Naive thymus-derived CD4-positive, alpha-beta T cell (primary cell): Measurements from ENCODE around the gene CACUL1. TPM values are rescaled to one million over a fixed set of nuclear protein-coding genes. Genes with fewer than 3 reads are reported as not detected.

Source experiments
- ATAC-seq: fragments of 150-1000 bp; cut with Tn5 transposase; 2 replicates; pipeline ENCODE4 v1.10.0; 2021; ENCODE audit warnings: mild to moderate bottlenecking, moderate library complexity
- CTCF ChIA-PET: fragments of 350-600 bp; sonication (Branson Sonifier 250); formaldehyde crosslinking; loops from one replicate; lab custom pipeline; 2021; ENCODE audit warnings: antibody characterized with exemption; lab: Charles Lee
- POLR2A ChIA-PET: fragments of 350-600 bp; sonication (Branson Sonifier 250); formaldehyde crosslinking; loops from one replicate; lab custom pipeline; 2021; ENCODE audit warnings: antibody characterized with exemption, inconsistent platforms; lab: Charles Lee
- DNase-seq, 9 donors: peaks; one replicate each; pipeline versions ENCODE4 v3.0.0 to v3.0.0-alpha.2; 2020 to 2022; ENCODE audit warnings: mixed read lengths in 1 of 9
- H3K27ac ChIP-seq: one replicate; pipeline ENCODE4 v1.7.0; 2013; ENCODE audit warnings: mild to moderate bottlenecking, low read depth, low read length, moderate library complexity
- H3K27me3 ChIP-seq, 2 donors: one replicate each; pipeline ENCODE4 v1.7.0; 2013; ENCODE audit warnings: low read length in 2 of 2, mild to moderate bottlenecking in 2 of 2, moderate library complexity in 2 of 2; ENCODE audit not compliant: control insufficient read depth in 2 of 2, insufficient read depth in 2 of 2
- H3K36me3 ChIP-seq, 3 experiments: 1 replicate in 2 of 3; 2 replicates in 1 of 3; pipeline ENCODE4 v1.7.0; 2013; ENCODE audit warnings: low read length in 3 of 3, mild to moderate bottlenecking in 3 of 3, moderate library complexity in 1 of 3; ENCODE audit not compliant: insufficient read depth in 3 of 3, control insufficient read depth in 2 of 3
- H3K4me1 ChIP-seq, 2 donors: one replicate each; pipeline ENCODE4 v1.7.0; 2013; ENCODE audit warnings: low read length in 2 of 2, mild to moderate bottlenecking in 2 of 2, moderate library complexity in 1 of 2; ENCODE audit not compliant: control insufficient read depth in 2 of 2, insufficient read depth in 2 of 2
- H3K4me3 ChIP-seq: 2 replicates; pipeline ENCODE4 v1.7.0; 2013; ENCODE audit warnings: mild to moderate bottlenecking, low read length
- H3K9me3 ChIP-seq, 3 experiments: 1 replicate in 2 of 3; 2 replicates in 1 of 3; pipeline ENCODE4 v1.7.0; 2013; ENCODE audit warnings: low read length in 3 of 3; ENCODE audit not compliant: control insufficient read depth in 2 of 3
- H3K27ac Mint-ChIP-seq, 9 donors: one replicate each; pipeline ENCODE4 v1.8.0; 2020 to 2022; ENCODE audit warnings: mixed read lengths in 9 of 9, mild to moderate bottlenecking in 8 of 9, moderate library complexity in 5 of 9, inconsistent platforms in 2 of 9
- H3K27me3 Mint-ChIP-seq, 5 donors: one replicate each; pipeline ENCODE4 v1.8.0; 2021 to 2022; ENCODE audit warnings: mixed read lengths in 5 of 5, mild to moderate bottlenecking in 1 of 5
- H3K36me3 Mint-ChIP-seq, 5 donors: one replicate each; pipeline ENCODE4 v1.8.0; 2020 to 2022; ENCODE audit warnings: mixed read lengths in 5 of 5, mild to moderate bottlenecking in 3 of 5, inconsistent platforms in 1 of 5
- H3K4me1 Mint-ChIP-seq, 7 donors: one replicate each; pipeline ENCODE4 v1.8.0; 2020 to 2022; ENCODE audit warnings: mixed read lengths in 7 of 7, mild to moderate bottlenecking in 3 of 7, inconsistent platforms in 1 of 7
- H3K4me3 Mint-ChIP-seq, 10 donors: one replicate each; pipeline ENCODE4 v1.8.0; 2020 to 2022; ENCODE audit warnings: mild to moderate bottlenecking in 10 of 10, mixed read lengths in 10 of 10, moderate library complexity in 6 of 10, inconsistent platforms in 2 of 10
- H3K9me3 Mint-ChIP-seq, 11 donors: one replicate each; pipeline ENCODE4 v1.8.0; 2020 to 2022; ENCODE audit warnings: mixed read lengths in 11 of 11, mild to moderate bottlenecking in 4 of 11, inconsistent platforms in 1 of 11, moderate library complexity in 1 of 11
- intact Hi-C, 2 donors: fragments of 100-400 bp; cut with micrococcal nuclease; formaldehyde crosslinking; loops; one replicate each; pipeline ENCODE4 v1.15.1; 2023
- polyA plus RNA-seq, 2 donors: library from polyadenylated mRNA; unstranded; fragments of 300-500 nt; fragmentation: Illumina TruSeq; gene quantifications; one replicate each; pipeline ENCODE4 v1.2.3, GENCODE V29; 2021
- total RNA-seq, 6 experiments: library from RNA in 5 of 6; stranded (reverse) in 5 of 6; gene quantifications; 1 replicate in 5 of 6; 2 replicates in 1 of 6; pipeline ENCODE4 v1.2.3 and lab custom pipeline; 2021 to 2026

The CACUL1 gene
- total and polyA plus RNA-seq, 7 experiments from 2014 or later = 20.0 to 66.6 (median 32.4) TPM

- intact Hi-C loops = no loop called here
- ChIA-PET POLR2A (no interaction called here), CTCF (no interaction called here)
Observed at GRCh38 chr10:118763202-118763988, 8.6 kb upstream of the CACUL1 start.

GRCh38 chr10:118760265-118760664, 5.5 kb upstream of the CACUL1 start:
- H3K9me3 Mint-ChIP-seq = peaks cover 0 to 2% (median 0%) of the 10 kb centered on the region in 11 donors

More at GRCh38 chr10:118763202-118763988, 8.6 kb upstream of the CACUL1 start:
- Mint-ChIP-seq H3K36me3 (no peaks in the 10 kb centered on the region), H3K27me3 (peaks cover 0 to 6% (median 0%) of the 10 kb centered on the region in 5 donors), H3K4me3 (no peak overlapping the region), H3K27ac (no peak overlapping the region), H3K9me3 (no peaks in the 10 kb centered on the region), H3K4me1 (no peaks in the 10 kb centered on the region)
- Histone ChIP-seq H3K4me1 (no peaks in the 10 kb centered on the region), H3K27ac (no peak overlapping the region), H3K27me3 (no peaks in the 10 kb centered on the region), H3K4me3 (no peak overlapping the region), H3K9me3 (no peaks in the 10 kb centered on the region), H3K36me3 (no peaks in the 10 kb centered on the region)
- ATAC-seq (no peak), DNase-seq (no peak)

GRCh38 chr10:118758449-118758848, 3.7 kb upstream of the CACUL1 start:
- no peak overlapping the region for H3K27ac ChIP-seq
- CTCF ChIA-PET = no interaction called here
- peaks cover 0 to 19% (median 0%) of the 10 kb centered on the region in 5 donors for H3K27me3 Mint-ChIP-seq
- H3K9me3 Mint-ChIP-seq = peaks cover 0 to 5% (median 0%) of the 10 kb centered on the region in 11 donors
- POLR2A ChIA-PET = no interaction called here
- intact Hi-C loops = loop anchor here (5.0 to 10.0 kb wide), 4 partner anchors 446 to 1384 kb away; partner anchors contain the start of genes BAG3 (in 2 of the 2), GRK5 (in 1 of the 2) and PDZD8 (in 1 of the 2)
- peaks cover 6 to 9% of the 10 kb centered on the region in 2 donors for H3K4me1 ChIP-seq
- peaks cover 4 to 16% (median 14%) of the 10 kb centered on the region in 7 donors for H3K4me1 Mint-ChIP-seq
- DNase-seq (no peak), ATAC-seq (no peak)
- no peaks in the 10 kb centered on the region for H3K9me3 ChIP-seq
- no peaks in the 10 kb centered on the region for H3K27me3 ChIP-seq
- peaks cover 0 to 10% (median 0%) of the 10 kb centered on the region in 3 experiments for H3K36me3 ChIP-seq
- H3K4me3 ChIP-seq = no peak overlapping the region
- no peaks in the 10 kb centered on the region for H3K36me3 Mint-ChIP-seq
- H3K4me3 Mint-ChIP-seq = no peak overlapping the region
- no peak overlapping the region for H3K27ac Mint-ChIP-seq

More at GRCh38 chr10:118760265-118760664, 5.5 kb upstream of the CACUL1 start:
- Histone ChIP-seq H3K4me1 (peaks cover 4 to 5% of the 10 kb centered on the region in 2 donors), H3K27me3 (no peaks in the 10 kb centered on the region), H3K36me3 (no peaks in the 10 kb centered on the region), H3K27ac (no peak overlapping the region), H3K9me3 (no peaks in the 10 kb centered on the region), H3K4me3 (no peak overlapping the region)
- POLR2A ChIA-PET = no interaction called here
- DNase-seq = no peak
- CTCF ChIA-PET = no interaction called here
- H3K4me3 Mint-ChIP-seq = no peak overlapping the region
- H3K27ac Mint-ChIP-seq = no peak overlapping the region
- peaks cover 0 to 22% (median 0%) of the 10 kb centered on the region in 5 donors for H3K27me3 Mint-ChIP-seq
- H3K4me1 Mint-ChIP-seq = peaks cover 0 to 8% (median 5%) of the 10 kb centered on the region in 7 donors
- H3K36me3 Mint-ChIP-seq = no peaks in the 10 kb centered on the region
- no peak for ATAC-seq
- intact Hi-C loops = no loop called here

DNA sequence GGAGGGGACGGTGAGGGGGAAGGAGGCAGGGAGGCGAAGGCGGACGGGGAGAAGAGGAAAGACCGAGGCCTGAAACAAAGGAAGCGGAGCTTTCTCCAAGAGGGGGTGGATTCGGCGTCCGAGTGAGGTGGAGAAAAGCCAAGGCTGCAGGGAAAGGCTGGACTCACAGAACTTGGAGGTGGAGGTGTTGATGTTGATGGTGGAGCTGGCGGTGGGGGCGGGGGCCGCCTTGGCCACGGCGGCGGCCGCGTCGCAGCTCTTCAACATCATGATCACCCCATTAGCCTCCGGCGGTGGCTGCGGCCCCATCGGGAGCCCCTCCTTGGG, 578 bp downstream of the CACUL1 start:
- H3K4me1 Mint-ChIP-seq = peaks cover 31 to 55% (median 45%) of the 10 kb centered on the region in 7 donors
- H3K4me3 ChIP-seq = peak overlapping the region; percentile 92

DNA sequence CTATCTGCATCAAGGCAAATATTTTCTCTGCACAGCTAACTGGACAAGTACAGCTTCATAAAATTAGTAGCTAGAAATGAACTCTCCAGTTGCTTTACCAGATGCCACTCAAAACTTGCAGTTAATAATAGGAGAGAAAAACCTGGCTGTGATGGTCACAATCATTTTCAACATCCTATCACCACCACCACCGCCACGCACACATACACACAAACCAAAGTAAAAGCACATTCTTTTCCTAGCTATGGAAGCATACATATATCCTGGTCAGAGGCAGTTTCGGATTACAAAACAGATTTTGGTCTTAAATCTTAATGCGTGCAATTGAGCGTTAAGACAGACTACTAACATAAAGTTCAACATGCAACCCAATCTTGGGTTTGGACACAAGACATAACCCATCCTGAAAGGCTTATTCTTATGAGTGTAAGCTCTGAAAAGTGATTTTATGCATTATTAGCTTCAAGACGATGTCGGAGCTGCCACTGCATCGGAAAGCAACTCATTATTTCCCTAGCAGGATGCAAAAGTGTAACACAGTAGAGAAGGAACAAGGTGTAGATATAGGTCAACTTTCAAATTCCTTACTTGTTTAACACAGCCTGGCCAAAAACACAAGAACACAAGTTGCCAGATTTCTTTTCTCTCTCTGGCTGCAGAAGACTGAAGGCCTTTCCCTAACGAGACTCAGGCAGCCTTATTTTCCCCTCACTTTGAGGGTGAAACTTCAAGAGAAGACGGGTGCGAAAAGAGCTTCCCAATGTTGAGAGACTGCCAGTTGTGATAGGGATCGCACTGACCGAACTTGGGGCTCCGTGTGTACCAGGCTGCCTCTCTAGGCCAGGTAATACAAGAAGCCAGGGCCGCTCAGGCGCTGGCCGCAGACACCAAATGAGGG, 1.2 kb downstream of the CACUL1 start:
- Histone ChIP-seq H3K36me3 (peaks cover 0 to 10% (median 0%) of the 10 kb centered on the region in 3 experiments), H3K4me1 (peaks cover 17 to 24% of the 10 kb centered on the region in 2 donors), H3K27me3 (no peaks in the 10 kb centered on the region), H3K27ac (peak overlapping the region; percentile 80), H3K9me3 (no peaks in the 10 kb centered on the region), H3K4me3 (peak overlapping the region; percentile 92)
- CTCF ChIA-PET = interaction anchor here (1.0 to 1.5 kb wide), 7 partner anchors 14 to 186 kb away, joined by 3 to 5 read pairs (median 4); no protein-coding TSS in a partner anchor
- POLR2A ChIA-PET = interaction anchor here (0.6 to 2.0 kb wide), 8 partner anchors 14 to 704 kb away, joined by 3 to 12 read pairs (median 4); no protein-coding TSS in a partner anchor
- no peak for ATAC-seq
- intact Hi-C loops = loop anchor here (2.0 to 10.0 kb wide), 9 partner anchors 277 to 1379 kb away; partner anchors contain the start of genes BAG3 (in 1 of the 2), DENND10 (in 1 of the 2), GRK5 (in 1 of the 2) and INPP5F (in 1 of the 2)
- peaks cover 36 to 61% (median 48%) of the 10 kb centered on the region in 7 donors for H3K4me1 Mint-ChIP-seq
- peaks cover 0 to 11% (median 7%) of the 10 kb centered on the region in 5 donors for H3K36me3 Mint-ChIP-seq
- peak overlapping the region; percentile 92 to 98 (median 95) for H3K4me3 Mint-ChIP-seq
- peaks cover 0 to 19% (median 0%) of the 10 kb centered on the region in 5 donors for H3K27me3 Mint-ChIP-seq
- DNase-seq = peak in 2 of 9 donors; percentile 12 to 18
- H3K9me3 Mint-ChIP-seq = peaks cover 0 to 5% (median 0%) of the 10 kb centered on the region in 11 donors
- peak overlapping the region; percentile 67 to 96 (median 90) for H3K27ac Mint-ChIP-seq

More for the DNA sequence above, 578 bp downstream of the CACUL1 start:
- POLR2A ChIA-PET = interaction anchor here (0.7 to 2.0 kb wide), 10 partner anchors 14 to 1119 kb away, joined by 3 to 12 read pairs (median 4); partner anchors contain the start of gene MCMBP
- H3K36me3 ChIP-seq = peaks cover 0 to 10% (median 0%) of the 10 kb centered on the region in 3 experiments
- ATAC-seq (no peak), DNase-seq (peak in 4 of 9 donors; percentile 13 to 56 (median 20))
- H3K36me3 Mint-ChIP-seq = peaks cover 0 to 8% (median 5%) of the 10 kb centered on the region in 5 donors
- H3K4me1 ChIP-seq = peaks cover 17 to 24% of the 10 kb centered on the region in 2 donors
- H3K27ac ChIP-seq = peak overlapping the region; percentile 80
- H3K4me3 Mint-ChIP-seq = peak overlapping the region; percentile 92 to 98 (median 95)
- H3K27ac Mint-ChIP-seq = peak overlapping the region; percentile 67 to 96 (median 90)
- H3K9me3 Mint-ChIP-seq = peaks cover 0 to 5% (median 0%) of the 10 kb centered on the region in 11 donors
- H3K27me3 ChIP-seq = no peaks in the 10 kb centered on the region
- intact Hi-C loops = loop anchor here (2.0 to 10.0 kb wide), 9 partner anchors 277 to 1379 kb away; partner anchors contain the start of genes BAG3 (in 1 of the 2), DENND10 (in 1 of the 2), GRK5 (in 1 of the 2) and INPP5F (in 1 of the 2)
- CTCF ChIA-PET = interaction anchor here (1.0 to 1.5 kb wide), 5 partner anchors 15 to 187 kb away, joined by 3 to 5 read pairs (median 4); no protein-coding TSS in a partner anchor
- no peaks in the 10 kb centered on the region for H3K9me3 ChIP-seq
- peaks cover 0 to 19% (median 0%) of the 10 kb centered on the region in 5 donors for H3K27me3 Mint-ChIP-seq
